Measurements from ENCODE around the gene NUDT21.

DNA sequence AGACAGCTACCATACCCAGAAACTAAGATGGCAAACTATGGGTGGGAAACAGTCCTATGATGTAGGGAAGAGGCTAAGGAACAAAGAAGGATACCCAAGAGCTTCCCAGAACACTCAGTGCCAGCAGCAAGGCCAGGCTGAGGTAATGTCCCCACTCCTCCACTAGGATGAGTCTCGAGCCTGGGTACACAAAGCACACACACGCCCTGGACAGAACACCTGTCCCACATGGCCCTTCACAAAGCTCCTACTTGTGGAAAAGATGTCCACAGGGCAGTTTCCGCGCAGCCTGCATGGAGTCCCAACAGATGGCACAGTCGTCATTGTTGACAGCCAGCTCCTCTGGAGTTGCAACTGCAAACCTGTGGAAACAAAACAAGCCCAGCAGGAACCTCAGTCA lies 49.6 kb downstream of the NUDT21 start:
- TF ChIP-seq TEAD4 (IDR thresholded peaks at IDR 0.05), result no peak
- no peak for TF ChIP-seq EP300 (IDR thresholded peaks at IDR 0.05; ENCODE audit: borderline replicate concordance)
- TF ChIP-seq, protein P1, sequence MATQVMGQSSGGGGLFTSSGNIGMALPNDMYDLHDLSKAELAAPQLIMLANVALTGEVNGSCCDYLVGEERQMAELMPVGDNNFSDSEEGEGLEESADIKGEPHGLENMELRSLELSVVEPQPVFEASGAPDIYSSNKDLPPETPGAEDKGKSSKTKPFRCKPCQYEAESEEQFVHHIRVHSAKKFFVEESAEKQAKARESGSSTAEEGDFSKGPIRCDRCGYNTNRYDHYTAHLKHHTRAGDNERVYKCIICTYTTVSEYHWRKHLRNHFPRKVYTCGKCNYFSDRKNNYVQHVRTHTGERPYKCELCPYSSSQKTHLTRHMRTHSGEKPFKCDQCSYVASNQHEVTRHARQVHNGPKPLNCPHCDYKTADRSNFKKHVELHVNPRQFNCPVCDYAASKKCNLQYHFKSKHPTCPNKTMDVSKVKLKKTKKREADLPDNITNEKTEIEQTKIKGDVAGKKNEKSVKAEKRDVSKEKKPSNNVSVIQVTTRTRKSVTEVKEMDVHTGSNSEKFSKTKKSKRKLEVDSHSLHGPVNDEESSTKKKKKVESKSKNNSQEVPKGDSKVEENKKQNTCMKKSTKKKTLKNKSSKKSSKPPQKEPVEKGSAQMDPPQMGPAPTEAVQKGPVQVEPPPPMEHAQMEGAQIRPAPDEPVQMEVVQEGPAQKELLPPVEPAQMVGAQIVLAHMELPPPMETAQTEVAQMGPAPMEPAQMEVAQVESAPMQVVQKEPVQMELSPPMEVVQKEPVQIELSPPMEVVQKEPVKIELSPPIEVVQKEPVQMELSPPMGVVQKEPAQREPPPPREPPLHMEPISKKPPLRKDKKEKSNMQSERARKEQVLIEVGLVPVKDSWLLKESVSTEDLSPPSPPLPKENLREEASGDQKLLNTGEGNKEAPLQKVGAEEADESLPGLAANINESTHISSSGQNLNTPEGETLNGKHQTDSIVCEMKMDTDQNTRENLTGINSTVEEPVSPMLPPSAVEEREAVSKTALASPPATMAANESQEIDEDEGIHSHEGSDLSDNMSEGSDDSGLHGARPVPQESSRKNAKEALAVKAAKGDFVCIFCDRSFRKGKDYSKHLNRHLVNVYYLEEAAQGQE (IDR thresholded peaks at IDR 0.05; ENCODE audit: low read depth), result no peak
- no peak for TF ChIP-seq TAF1 (IDR thresholded peaks at IDR 0.05; ENCODE audit: low read depth)
- TF ChIP-seq NFIC (IDR thresholded peaks at IDR 0.05), result no peak
- no peak for TF ChIP-seq ZBTB7A (IDR thresholded peaks at IDR 0.05; ENCODE audit: low read depth)
- TF ChIP-seq, protein P2, sequence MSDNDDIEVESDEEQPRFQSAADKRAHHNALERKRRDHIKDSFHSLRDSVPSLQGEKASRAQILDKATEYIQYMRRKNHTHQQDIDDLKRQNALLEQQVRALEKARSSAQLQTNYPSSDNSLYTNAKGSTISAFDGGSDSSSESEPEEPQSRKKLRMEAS (IDR thresholded peaks at IDR 0.05), result no peak
- no peak for TF ChIP-seq CREB1 (IDR thresholded peaks at IDR 0.05; ENCODE audit: low read depth)

Measured in Ishikawa (cell line).